Ishikawa (cell line): ENCODE measurements around the gene GREB1L.

Experiments
- RAD21 ChIP-seq: IDR thresholded peaks from 2 replicates; pipeline ENCODE4 v1.6.1; 2012; ENCODE audit warnings: low read depth
- TAF1 ChIP-seq: IDR thresholded peaks from 2 replicates; pipeline ENCODE4 v1.6.1; 2012; ENCODE audit warnings: low read depth, mild to moderate bottlenecking

- TF ChIP-seq RAD21 (no peak), TAF1 (no peak)
Observed at GRCh38 chr18:21406116-21406515, 164.1 kb downstream of the GREB1L start.
